ENCODE results near the gene DNAH2. TPM values are rescaled to one million over a fixed set of nuclear protein-coding genes. Genes with fewer than 3 reads are reported as not detected.

The DNAH2 gene
- total and polyA plus RNA-seq, 2 of the 13 experiments (the other 11 are each of a cell fraction or from before 2014, with no cell fraction given), result not detected

GRCh38 chr17:7853691-7854038, 136.1 kb downstream of the DNAH2 start:
- Histone ChIP-seq H3K9me3 (ENCODE audit: low read length) (no peaks in the 10 kb centered on the region), H2AFZ (ENCODE audit: low read length) (no peak overlapping the region), H3K4me2 (ENCODE audit: low read depth, low read length) (no peak overlapping the region), H3K79me2 (ENCODE audit: insufficient read depth, low read length) (peaks cover 4% of the 10 kb centered on the region), H3K36me3 (replicated peaks in 1 of 2; ENCODE audit: control insufficient read depth in 1 of 2, insufficient read depth in 2 of 2, low read length in 2 of 2) (peaks cover 20 to 41% of the 10 kb centered on the region in 2 experiments), H3K4me3 (replicated peaks in 1 of 3; ENCODE audit: insufficient read depth in 1 of 3, low read depth in 2 of 3, low read length in 3 of 3) (no peak overlapping the region), H4K20me1 (ENCODE audit: insufficient read depth, low read length) (peaks cover 7% of the 10 kb centered on the region), H3K27ac (ENCODE audit: extremely low read length, insufficient read depth, low read length) (no peak overlapping the region), H3K9ac (ENCODE audit: insufficient read depth, low read depth, low read length) (no peak overlapping the region), H3K4me1 (ENCODE audit: insufficient read depth, low read length) (peaks cover 17% of the 10 kb centered on the region), H3K27me3 (ENCODE audit: control insufficient read depth in 1 of 2, insufficient read depth in 2 of 2, low read length in 2 of 2) (no peaks in the 10 kb centered on the region; a peak in 1 of 5 replicates)
- in situ Hi-C loops (cut with HindIII; ENCODE audit: extremely low pct_ligation_motif_present, low pct_unique_long_range_greater_than_20kb), result no loop called here
- intact Hi-C loops (cut with micrococcal nuclease; ENCODE audit: unreplicated experiment), result no loop called here
- TF ChIP-seq ZNF547 (CRISPR knock-in tag; IDR thresholded peaks at IDR 0.05) (no peak), MED8 (CRISPR knock-in tag; IDR thresholded peaks at IDR 0.05; ENCODE audit: insufficient replicate concordance) (no peak), ZNF800 (CRISPR knock-in tag; IDR thresholded peaks at IDR 0.05) (no peak), TGIF2 (CRISPR knock-in tag; IDR thresholded peaks at IDR 0.05) (no peak), KDM6A (CRISPR knock-in tag; IDR thresholded peaks at IDR 0.05; ENCODE audit: low read depth) (no peak), NFRKB (IDR thresholded peaks at IDR 0.05) (no peak), SIX1 (CRISPR knock-in tag; IDR thresholded peaks at IDR 0.05; ENCODE audit: borderline replicate concordance) (no peak), RBM22 (optimal IDR thresholded peaks at IDR 0.05; ENCODE audit: low read length) (peak; percentile 33), RBFOX2 (IDR thresholded peaks at IDR 0.05; ENCODE audit: low read depth, low read length) (0 out of 2 replicates have a peak, but pooled peaks have one; percentile 33)
- ChIA-PET POLR2A (no interaction called here), CTCF (ENCODE audit: low intra/inter-chr PET ratio, low total read pairs) (no interaction called here)
- no peak for FAIRE-seq
- DNase-seq (ENCODE audit: low spot score), result no peak
- TSS peak; percentile 13 for BruUV-seq (replicated peaks)
- WGBS (ENCODE audit: low lambda C conversion rate), result 95% methylated on average over 21 of the region's 21 CpGs
- ATAC-seq, result no peak
